GM21723 (cell line): ENCODE data around the gene MEF2A.
"Not testable (repeated sequence)": the region's sequence is repeated elsewhere in the genome, so short reads cannot be mapped to it uniquely, and the experiment has no call there.

Source experiments
- ATAC-seq: cut with Tn5 transposase; IDR thresholded peaks from one replicate; pipeline ENCODE4 v1.9.1; 2021; ENCODE audit warnings: mild to moderate bottlenecking, moderate library complexity; ENCODE audit not compliant: unreplicated experiment

Gene MEF2A

GRCh38 chr15:99565299-99566156, at the start of gene MEF2A:
TSS of gene MEF2A (plus strand) at chr15:99565984. CDS start at chr15:99633120, 67,136 bp downstream.
- peak; percentile 55 for ATAC-seq

GRCh38 chr15:99518191-99518590, 47.6 kb upstream of the MEF2A start:
- no peak for ATAC-seq

GRCh38 chr15:99519366-99519765, 46.4 kb upstream of the MEF2A start:
- not testable (repeated sequence) for ATAC-seq

GRCh38 chr15:99522288-99522687, 43.5 kb upstream of the MEF2A start:
- ATAC-seq: no peak

DNA sequence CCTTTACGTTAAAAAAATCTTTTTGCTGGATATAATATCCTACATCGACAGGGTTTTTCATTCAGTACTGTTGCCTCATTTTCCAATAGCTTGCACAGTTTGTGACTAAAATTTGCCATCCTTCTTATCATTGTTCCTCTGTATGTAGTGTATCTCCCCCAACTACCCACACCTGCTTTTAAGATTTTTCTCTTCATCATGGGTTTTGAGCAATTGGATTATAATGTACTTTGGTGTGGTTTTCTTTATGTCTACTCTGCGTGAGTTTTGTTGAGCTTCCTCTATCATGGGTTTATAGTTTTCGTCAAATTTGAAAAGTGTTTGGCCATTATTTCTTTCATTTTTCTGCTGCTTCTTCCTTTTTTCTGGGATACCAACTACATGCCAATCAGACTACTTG, 39.6 kb upstream of the MEF2A start:
- no peak for ATAC-seq

- ATAC-seq: no peak
Observed at GRCh38 chr15:99526671-99527070, 39.1 kb upstream of the MEF2A start.

DNA sequence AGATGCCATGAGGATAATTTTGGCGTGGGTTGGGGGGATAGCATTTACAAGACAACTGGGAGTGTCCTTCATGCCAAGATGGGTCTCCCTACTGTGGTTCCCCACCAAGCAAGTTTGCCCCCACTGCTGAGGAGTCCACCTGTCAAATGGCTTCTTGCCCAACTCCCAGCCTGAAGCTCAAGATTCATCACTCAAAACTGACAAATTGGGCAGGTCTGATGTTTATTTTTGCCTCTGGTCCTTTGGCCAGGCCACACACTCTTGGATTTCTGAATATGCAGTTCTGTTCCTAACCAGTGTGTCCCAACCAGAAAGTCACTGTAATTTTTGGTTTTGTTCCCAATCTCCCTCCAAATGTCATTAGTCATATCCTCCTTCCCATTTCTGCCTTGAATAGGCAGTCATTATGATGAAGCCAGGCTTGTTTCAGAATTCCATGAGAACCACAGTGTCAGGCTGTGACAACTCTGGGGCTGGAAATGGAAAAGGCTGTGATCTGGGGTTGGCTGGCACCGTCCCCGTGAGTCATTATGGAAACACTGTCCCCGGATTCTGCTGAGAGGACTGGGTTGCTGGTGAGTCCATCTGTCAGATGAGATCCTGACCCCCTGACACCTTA, 29.3 kb upstream of the MEF2A start:
- ATAC-seq: no peak

DNA sequence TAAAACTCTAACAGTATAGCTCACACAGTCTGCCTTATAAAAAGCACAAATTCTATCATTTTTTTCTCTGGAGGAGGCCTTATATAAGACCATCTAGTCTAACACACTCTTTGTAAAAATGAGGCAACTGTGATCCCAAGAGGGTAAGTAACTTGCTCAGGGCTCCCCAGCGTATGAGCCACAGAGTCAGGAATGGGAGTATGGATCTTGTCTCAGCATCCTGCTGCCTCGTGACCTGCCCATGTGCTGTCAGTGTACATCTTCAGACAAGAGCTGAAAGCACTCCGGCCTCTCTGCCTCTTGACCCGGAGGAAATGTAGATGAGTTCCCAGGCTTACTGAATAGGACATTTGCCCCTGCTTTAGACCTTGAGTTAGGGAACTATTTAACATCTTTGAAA, 28.4 kb upstream of the MEF2A start:
- ATAC-seq: no peak

DNA sequence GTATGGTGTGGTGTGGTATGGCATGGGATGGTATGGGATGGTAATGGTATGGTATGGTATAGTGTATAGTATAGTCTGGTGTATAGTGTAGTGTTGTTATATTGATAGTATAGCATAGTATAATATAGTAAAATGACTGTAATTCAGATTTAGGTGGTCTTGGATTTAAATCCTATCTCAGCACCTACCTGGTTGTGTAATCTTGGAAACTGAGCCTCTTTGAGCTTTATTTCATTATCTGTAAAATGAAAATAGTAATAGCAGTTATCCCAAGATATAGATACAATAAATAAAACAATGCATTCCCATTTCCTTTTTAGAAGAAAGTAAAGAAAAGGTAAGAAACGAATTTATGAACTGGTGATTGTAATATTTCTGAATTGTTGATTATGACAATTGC, 27.5 kb upstream of the MEF2A start:
- ATAC-seq: no peak

- no peak for ATAC-seq
Observed at GRCh38 chr15:99542828-99543227, 23.0 kb upstream of the MEF2A start.

DNA sequence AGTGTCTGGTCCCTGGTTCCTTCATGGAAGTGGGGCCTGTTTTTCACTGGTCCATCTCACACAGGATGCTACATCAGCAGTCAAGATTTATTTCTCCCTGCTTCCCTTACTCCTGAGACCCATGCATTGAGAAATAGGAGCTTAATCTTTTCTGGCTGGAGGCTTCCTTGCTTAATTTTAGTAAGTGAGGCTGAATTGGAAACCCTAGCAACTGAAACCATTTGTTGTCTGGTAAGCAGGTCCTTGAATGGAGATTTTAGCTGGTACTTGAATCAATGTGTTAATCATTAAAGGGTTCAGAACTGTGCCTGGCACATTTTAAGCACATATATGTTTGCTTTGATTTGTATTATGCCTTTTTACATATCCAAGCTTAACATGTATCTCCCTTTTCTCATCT, 20.2 kb upstream of the MEF2A start:
- ATAC-seq: no peak

DNA sequence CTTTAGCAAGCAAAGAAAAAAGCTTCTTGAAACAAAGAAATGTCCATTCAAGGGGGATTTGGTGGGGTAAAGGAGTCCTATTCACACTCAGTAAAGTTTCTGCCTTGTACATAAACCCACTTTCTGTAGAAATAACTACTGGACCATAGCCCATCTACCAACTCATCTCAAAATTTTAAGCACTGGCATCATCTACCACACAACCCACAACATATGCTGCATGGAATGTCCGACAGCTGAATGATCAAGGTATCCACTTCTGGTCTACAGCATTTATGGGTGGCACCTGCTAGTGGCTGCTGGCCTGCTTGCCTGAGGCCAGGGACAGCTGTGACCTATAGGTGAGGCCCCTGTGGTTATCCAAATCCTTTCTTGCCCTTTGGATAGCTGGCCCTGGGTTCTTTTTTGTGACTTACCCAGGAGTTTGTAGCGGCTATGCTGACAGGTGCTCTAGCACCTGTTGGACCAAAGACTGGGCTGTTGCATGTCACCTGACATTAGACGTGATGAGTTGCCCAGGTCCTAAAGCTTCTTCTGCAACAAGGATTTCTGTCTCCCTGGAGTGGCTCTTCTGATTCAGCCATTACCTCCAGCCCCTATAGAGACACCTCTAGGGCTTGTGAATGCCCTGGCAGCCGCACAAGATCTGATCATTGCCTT, 19.2 kb upstream of the MEF2A start:
- no peak for ATAC-seq

DNA sequence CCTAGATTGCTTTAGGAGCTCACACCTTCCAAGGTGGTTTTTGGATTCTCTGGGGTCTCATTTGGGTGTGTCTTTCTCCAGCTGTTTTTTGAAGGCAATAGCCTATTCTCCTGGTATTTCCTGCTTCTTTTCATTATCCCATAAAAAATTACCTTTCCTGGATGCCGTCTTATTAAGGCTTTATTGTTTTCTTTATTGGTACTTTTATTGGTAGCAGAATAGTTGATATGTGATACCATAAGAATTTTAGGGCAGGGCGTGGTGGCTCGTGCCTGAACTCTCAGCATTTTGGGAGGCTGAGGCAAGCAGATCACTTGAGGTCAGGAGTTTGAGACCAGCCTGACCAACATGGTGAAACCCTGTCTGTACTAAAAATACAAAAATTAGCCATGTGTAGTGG, 18.3 kb upstream of the MEF2A start:
- ATAC-seq: no peak

DNA sequence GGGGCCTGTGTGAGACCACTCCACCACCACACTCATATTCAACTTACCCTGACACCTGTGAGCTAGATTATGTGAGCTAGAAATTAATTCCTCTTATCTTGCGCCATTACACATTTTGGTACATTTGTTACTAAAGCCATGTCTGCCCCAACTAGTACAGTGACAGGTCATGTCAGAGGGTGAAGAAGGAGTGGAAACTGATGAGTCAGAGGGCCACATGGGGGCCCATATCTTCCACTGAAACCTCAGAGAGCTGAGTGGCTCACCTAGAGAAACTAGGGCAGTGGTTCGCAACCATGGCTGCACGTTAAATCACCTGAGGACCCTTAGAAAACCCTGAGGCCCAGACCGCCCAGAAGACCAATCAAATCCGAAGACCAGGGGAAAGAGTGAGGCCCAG, 15.7 kb upstream of the MEF2A start:
- no peak for ATAC-seq

DNA sequence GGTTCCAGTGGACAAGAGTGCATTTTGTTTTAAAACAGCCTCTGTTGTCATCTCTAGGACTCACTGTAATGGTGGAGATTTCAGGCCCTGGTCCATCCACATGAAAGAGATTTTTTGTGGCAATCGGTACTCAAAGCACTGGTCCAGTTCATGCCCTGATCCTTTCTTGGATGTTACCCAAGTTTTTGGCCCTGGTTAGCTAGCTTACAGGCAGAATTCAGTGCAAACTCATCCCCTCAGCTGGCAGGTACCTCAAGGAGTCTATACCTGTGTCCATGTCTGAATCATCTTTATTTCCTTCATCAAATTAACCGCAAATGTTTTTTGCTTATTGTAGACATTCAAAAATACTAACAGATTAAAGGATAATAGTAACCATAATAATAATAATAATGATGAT, 13.7 kb upstream of the MEF2A start:
- no peak for ATAC-seq

GRCh38 chr15:99554880-99555488, 10.8 kb upstream of the MEF2A start:
- no peak for ATAC-seq

DNA sequence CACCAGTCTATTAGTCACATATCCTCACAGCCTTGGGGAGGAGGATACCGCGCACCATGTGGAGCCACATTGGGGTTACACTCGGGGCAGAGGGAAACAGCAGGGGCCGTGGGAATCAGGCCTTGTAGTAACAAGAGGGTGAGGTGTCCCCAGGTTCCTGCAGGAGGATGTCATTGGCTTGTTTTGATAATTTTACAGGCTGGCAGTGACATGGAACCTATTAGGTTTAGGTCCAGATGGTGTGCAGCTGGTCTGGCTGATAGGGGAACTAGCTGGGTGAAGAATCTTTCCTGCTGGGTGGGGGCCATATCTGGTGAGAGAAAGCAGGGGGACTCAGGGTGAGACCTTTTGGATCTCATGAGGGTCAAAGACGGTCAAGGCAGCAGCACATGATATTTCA, 9.8 kb upstream of the MEF2A start:
- no peak for ATAC-seq

DNA sequence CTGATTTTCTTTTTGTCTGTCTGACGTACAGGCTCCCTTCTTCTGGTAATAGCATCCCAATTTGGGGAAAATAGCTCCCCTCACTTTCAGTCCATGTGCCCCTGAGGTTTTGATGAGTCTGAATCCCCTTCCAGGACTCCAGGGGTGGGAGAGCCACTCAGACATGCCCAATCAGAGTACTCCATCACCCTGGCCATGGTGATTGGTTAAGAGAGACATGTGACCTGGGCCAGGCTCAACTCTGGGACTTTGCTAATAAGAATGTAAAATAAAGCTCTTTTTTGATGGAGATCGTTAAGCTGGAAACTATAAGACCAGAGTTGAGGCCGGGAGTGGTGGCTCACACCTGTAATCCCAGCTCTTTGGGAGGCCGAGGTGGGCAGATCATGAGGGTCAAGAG, 9.2 kb upstream of the MEF2A start:
- ATAC-seq: no peak

DNA sequence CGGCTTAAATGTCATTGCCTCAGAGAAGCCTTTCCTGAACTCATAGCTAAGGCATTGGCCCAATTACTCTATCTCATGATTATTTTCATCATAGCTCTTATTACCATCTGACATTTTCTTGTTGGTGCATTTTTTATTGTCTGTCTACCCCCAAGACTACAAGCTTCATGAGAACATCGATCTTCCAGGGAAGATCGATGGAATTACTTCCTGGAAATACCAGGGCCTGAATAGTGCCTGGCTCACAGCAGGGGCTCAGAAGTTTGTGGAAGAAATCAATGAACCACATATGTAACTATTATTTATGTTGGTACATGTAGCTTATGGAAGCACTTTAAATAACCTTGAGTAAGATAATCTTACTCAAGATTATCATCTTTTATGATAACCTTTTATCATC, 7.7 kb upstream of the MEF2A start:
- ATAC-seq: no peak

DNA sequence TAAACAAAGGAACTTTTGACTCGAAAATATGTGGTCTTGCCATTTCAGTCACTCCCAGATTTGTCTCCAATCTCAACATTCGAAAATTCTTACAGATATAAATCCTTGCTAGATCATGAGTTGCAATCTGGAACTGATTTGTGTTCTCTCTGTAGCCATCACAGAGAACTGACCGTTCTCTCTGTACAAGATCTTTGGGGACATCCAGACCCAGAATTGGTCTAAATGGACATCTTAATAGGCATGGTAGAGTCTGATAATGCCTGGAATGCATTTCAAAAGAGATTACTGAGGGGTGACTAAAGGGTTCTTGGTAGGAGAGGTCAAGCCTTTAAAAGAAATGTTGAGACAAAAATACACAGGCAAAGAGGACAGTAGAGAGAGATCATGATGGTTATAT, 7.2 kb upstream of the MEF2A start:
- no peak for ATAC-seq

DNA sequence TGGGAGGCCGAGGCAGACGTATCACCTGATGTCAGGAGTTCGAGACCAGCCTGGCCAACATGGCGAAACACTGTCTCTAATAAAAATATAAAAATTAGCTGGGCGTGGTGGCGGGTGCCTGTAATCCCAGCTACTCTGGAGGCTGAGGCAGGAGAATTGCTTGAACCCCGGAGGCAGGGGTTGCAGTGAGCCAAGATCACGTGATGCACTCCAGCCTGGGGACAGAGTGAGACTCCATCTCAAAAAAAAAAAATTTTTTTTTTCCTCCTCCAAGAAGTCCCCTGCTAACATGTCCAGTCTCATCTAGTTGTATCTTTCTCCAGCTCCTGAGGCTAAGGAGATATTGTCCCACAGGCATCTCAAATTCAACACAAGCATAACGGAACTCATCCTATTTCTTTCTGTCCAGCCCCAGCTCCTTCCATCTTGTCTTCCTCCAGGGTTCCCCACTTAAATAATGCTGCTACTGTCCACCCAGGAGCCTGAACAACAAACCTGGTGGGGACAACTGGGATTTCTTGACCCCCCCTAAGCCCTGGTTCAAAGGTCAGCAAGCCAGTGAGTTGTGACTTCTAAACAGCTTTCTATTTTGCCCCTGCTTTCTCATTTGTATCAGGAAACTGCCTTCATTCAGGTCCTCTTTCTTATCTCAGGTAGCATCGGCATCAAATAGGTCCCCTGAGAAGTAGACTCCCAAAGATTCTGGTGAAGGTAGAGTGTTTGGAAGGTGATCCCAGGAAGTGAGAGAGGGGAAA, 4.1 kb upstream of the MEF2A start:
- no peak for ATAC-seq
